GM12892 (cell line): ENCODE measurements around the gene EXO5.

Source experiments
- POLR2A ChIP-seq: IDR thresholded peaks from 2 replicates; pipeline ENCODE4 v1.6.1; 2011; ENCODE audit warnings: low read depth, low read length, control low read depth
- POLR2AphosphoS5 ChIP-seq: IDR thresholded peaks from 2 replicates; pipeline ENCODE4 v1.6.1; 2011; ENCODE audit warnings: low read depth, low read length, control low read depth
- TAF1 ChIP-seq: IDR thresholded peaks from 2 replicates; pipeline ENCODE4 v1.6.1; 2011; ENCODE audit warnings: low read depth, mild to moderate bottlenecking, control low read depth, low read length, borderline replicate concordance

DNA sequence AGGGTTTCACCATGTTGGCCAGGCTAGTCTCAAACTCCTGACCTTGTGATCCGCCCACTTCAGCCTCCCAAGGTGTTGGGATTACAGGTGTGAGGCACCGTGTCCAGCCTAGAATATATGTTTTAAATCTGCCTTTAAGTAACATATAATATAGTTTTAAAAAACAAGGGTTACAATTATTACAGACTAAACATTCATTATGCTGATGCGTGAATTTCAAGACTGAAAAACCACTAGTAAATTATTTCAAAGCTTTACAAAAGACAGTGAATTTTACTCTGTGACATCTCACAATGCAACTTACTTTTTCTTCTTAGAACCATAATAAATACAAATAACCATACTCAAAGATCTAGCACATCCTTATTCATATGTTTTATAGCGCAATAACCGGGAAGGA is 47.6 kb downstream of the EXO5 start:
- TF ChIP-seq POLR2AphosphoS5 (no peak), POLR2A (no peak), TAF1 (no peak)
